Epidermal melanocyte (primary cell): ENCODE measurements around the gene USP16.
A peak's percentile ranks its signal among the peaks of the same experiment; 100 is the strongest.

ENCODE experiments used
- DNase-seq: peaks from one replicate; pipeline ENCODE4 v3.0.0; 2011; ENCODE audit warnings: low spot score; ENCODE audit not compliant: insufficient read length

USP16 gene

DNA sequence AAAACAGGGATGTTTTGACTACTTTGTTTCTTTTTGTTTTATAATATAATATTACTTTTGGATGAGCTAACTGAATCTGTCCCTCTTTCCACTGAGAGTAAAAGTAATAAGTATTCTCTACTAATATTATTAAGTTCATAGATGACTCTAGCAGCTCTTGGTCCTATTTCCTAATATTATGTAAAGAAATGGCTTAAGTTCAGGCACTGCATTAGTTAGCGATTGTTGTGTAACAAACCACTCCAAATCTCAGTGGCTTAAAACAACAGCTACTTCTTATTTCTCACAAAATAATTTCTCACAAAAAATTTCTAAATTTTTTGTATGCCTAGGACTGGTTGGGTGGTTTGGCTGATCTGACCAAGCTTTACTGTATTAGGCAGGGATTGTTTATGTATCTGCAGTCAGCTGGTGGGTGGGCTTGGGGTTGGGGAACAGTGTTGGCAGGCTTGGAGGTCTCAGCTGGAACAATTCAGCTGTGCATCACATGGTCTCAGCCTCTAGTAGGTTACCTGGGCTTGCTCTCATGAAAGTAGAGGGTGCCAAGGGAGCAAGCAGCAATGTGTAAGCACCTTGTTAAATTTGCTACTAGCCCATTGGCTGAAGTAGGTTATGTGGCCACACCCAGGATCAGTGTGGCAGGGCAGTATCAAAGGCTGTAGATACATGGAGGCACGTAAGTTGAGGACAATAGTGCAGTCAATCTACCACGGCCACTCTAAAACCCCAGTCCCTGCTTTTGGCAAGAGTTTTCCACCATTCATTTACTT lies 57.8 kb downstream of the USP16 start:
- no peak for DNase-seq

DNA sequence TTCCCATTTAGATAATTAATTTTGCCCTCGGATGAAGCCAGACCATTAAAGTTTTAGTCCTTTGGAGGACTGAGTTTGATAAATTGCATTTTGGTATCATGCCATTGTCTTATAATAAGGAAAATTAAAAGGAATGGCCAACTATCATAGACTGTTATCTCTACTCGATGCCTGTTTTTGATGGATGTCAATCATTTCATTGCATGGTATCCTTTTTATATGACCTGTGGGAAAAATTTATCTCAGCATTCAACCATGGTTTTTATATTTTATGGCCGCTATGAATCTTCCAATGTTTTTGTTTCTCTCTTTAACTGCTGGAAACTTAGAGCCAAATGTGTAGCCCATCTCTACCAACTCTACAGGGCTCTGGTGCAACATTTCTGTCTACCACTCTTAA lies 58.8 kb downstream of the USP16 start:
- no peak for DNase-seq

DNA sequence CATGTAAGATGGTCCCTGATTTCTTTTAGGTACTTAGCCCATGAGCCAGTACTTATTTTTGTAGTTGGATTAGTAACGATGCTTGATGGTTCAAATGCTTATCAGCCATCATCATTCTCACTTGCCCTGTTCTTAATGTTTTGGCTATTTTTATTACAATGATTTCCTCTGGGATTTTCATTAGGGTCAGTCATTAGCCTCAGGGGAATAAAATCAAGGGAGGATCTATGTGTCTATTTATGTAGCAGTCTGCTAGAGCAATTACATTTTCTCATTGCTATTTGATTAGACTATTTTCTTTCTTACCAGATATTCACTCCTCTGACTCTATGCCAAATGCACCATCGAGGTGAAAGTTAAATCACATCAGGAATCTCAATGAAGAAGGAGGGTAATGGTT lies 59.9 kb downstream of the USP16 start:
- no peak for DNase-seq

DNA sequence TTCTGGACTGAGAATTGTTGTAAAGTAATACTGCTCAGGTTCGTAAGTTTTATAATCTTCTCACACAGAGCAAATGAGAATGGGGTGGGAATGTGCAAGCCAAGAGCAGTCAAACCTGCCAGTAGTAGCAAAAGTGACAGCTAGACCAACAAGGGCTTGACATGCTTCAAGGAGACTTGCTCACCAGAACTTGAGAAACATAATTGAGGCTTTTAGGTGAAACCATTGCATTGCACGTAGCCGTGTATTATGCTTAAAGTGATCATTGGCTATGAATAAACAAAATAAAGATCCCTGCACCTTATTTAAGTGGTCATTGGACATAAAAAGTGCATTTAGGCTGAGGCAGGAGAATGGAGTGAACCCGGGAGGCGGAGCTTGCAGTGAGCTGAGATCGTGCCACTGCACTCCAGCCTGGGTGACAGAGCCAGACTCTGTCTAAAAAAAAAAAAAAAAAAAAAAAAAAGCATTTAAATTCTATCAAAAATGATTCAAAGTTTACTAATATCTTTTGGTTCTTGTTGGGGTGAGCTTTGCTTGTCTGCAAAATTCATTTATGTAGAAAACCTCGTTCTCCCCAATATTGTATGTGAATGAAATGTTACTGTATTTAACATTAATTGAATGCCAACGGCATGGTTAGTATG lies 60.8 kb downstream of the USP16 start:
- DNase-seq = no peak

DNA sequence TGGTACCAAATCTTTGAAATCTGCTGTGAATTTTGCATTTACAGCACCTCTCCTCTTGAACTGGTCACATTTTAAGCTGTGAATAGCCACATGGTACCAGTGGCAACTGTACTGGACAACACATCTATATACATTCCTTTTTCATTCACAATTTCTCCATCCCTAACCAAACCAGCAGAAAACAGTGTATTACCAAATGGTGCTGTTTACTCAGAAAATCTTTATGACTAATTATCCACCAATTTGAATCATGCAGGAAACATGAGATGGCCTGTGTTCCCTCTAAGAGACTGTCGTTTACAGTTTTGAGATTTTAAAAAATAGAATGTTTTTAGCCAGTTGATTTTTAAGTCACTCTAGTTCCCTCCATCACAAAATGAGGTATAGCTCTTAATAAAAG lies 66.6 kb downstream of the USP16 start:
- peak; percentile 39 for DNase-seq

DNA sequence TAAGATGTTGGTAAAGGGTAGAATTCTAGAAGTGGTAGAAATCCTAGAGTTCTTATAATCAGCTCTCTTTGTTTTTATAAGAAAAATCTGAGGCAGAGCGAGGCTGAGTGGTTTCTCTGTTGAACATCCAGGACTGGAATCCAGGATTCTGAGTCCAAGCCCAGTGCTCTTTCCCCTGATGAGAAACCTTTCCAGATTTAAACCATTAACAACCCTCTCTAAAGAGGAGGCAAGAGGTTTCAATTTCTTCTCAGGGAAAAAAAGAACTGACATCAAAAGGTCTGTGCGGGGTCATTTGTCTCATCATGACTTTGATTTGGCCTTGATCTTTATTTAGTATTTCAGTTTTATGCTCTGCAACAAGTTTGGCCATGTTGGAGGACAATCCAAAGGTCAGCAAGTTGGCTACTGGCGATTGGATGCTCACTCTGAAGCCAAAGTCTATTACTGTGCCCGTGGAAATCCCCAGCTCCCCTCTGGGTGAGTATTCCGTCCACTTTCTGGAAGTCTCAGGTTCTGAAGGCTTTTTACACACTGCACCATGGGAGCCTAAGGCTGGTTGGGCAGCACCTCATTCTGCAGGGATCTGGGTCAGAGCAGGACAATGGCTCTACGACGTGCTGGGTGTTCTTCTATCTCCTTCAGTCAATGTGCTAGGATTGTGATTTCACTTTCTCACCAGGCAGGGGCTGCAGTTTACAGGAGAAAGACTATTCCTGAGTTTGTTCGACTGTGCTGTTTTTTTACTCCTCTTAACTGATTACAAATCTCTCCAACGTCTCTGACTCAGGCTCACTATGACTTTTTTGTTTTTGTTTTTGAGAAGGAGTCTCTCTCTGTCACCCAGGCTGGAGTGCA lies 67.9 kb downstream of the USP16 start:
- DNase-seq = no peak

DNA sequence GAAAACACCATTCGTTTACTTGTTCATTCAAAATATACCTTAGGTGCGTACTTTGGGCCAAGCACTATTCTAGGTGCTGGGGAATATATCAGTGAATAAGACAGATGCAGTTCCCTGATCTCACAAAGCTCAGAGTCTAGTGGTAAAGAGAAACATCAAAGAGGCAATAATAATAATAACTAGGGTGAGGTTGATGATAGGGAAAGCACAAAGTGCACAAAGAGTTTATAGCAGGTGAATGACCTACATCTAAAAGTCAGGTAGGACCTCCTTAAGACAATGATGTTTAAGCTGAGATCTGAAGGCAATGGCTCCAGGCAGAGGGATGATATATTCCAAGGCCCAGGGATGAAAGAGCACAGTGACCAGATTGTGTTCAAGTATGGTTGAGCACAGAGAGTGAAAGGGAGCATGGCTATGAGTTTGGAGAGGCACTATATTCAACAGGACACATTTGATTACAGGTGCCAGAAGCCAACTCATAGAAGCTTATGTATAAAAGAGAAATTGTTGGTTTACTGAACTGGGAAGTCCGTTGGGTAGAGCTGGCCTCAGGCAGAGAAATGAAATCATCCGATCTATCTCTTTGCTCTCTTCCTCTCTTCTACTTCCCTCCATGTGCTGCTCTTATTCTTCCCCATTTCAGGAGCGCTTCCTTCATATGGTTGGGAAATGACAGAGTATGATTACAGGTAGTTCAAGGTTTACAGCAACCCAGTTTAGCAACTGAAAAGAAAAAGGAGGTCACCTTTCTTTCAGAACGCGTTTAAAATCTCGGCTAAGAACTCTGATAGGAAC lies 71.9 kb downstream of the USP16 start:
- no peak for DNase-seq

DNA sequence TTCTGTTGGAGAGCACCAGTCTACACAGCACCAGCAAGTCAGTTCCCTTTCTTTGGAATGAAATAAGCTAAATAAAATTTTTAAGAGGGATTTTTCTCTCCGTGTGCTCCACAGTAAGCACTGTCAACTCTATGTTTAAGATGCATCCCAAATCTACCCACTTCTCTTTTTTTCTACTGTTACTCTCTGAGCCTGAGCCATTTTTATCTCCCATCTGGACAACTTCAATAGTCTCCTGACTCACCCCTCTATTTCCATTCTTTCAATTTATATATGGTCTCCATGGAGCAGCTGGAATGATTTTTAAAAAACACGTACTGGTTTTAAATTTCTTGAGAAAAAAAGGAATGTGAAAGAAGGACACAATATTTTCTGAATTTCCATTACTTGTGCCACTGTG lies 73.7 kb downstream of the USP16 start:
- DNase-seq = no peak

DNA sequence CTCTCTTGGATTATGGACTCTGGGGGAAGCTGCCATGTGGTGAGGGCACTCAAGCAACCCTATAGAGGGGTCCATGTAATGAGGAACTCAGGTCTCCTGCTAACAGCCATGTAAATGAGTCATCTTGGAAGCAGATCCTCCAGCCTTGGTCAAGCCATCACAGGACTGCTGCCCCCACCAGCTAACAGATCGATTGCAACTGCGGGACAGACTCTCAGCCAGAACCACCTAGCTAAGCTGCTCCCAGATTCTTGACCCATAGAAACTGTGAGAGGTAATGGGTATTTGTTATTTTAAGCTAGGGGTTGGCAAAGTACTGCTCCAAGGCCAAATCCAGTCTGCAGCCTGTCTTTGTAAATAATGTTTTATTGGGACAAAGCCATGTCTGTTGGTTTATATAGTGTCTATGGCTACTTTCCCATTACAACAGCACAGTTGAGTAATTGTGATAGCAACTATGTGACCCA lies 78.4 kb downstream of the USP16 start:
- no peak for DNase-seq
